Measurements from ENCODE around the gene DOK1.

Gene DOK1

DNA sequence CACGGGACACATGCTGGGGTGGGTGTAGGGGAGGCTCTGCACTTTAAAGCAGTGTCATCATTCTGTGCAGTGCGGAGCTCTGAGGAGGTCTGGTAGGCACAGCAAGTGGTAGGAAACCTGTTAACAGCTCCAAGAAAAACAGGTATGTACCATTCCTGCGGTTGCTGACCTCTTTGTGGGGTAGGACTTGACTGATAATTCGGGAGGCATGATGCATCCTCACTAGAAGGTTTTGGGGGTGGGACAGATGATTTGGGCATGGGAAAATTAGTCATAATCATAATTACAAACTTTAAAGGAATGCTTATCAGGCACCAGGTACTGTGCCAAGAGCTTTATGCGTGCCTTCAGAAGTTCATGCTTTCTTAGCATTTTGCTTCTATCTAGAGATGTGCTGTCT lies 9.7 kb downstream of the DOK1 start:
- no peak for DNase-seq (ENCODE audit: low read depth)
- Histone ChIP-seq H3K27me3 (replicated peaks; ENCODE audit: control insufficient read depth, insufficient read depth, low read length) (no peaks in the 10 kb centered on the region), H3K4me1 (ENCODE audit: control insufficient read depth, insufficient read depth, low read length) (peaks cover 42% of the 10 kb centered on the region), H3K4me3 (ENCODE audit: low read length) (no peak overlapping the region), H3K9me3 (ENCODE audit: control insufficient read depth, low read length) (no peaks in the 10 kb centered on the region), H3K36me3 (ENCODE audit: control insufficient read depth, insufficient read depth, low read length, severe bottlenecking) (no peaks in the 10 kb centered on the region), H3K9ac (ENCODE audit: low read length) (no peak overlapping the region)

DNA sequence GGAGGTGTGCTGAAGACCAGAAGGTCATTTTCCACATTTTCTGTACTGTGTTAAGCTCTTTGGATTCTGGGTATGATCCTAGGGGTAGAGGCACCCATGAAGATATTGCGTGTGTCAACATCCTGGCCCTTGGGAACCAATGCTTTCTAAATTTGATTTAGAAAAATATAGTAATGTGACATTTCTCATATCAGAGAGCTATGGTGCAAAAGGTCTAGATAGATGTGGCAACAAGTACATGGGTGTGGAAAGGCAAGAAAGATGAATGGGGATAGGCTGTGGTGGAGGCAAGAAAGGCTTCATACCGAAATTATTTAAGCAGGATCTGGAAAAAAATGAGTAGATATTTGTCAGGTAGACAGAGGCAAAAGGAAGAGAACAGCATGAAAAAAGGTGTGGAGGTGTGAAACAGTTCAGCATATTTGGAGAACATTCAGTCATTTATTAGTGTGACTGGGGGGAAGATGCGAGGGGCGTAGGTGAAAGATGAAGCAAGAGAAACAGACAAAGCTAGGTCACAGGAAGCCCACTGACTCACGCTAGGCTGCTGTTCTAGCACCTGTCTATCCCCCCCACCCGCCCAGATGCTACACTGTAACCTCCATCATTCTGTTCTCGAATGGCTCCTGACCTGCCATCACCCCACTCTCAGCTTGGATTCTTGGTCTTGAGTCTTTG lies 11.7 kb downstream of the DOK1 start:
- H3K9me3 ChIP-seq (ENCODE audit: control insufficient read depth, low read length): no peaks in the 10 kb centered on the region

DNA sequence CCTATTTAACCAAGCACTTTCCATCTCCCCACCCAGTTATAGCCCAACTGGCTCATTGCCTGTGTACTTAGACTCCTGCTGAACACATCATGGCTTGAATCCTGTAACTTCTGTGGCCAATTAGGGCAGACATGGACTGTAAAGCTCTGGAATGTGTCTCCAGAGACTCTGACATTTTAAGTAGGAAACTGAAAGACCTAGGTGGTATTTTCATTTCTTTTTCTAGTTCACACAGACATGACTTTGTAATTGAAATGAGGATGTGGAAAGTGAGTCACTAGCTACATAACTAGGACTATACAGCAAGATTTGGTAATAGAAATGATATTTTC lies 12.2 kb downstream of the DOK1 start:
- H3K4me1 ChIP-seq (ENCODE audit: control insufficient read depth, insufficient read depth, low read length): peaks cover 42% of the 10 kb centered on the region
- DNase-seq (ENCODE audit: low read depth): peak; percentile 92
- H3K9me3 ChIP-seq (ENCODE audit: control insufficient read depth, low read length): no peaks in the 10 kb centered on the region
- H3K27me3 ChIP-seq (replicated peaks; ENCODE audit: control insufficient read depth, insufficient read depth, low read length): no peaks in the 10 kb centered on the region
- H3K36me3 ChIP-seq (ENCODE audit: control insufficient read depth, insufficient read depth, low read length, severe bottlenecking): no peaks in the 10 kb centered on the region
- no peak overlapping the region for H3K4me3 ChIP-seq (ENCODE audit: low read length)
- no peak overlapping the region for H3K9ac ChIP-seq (ENCODE audit: low read length)

More for the DNA sequence above, 11.7 kb downstream of the DOK1 start:
- H3K4me3 ChIP-seq (ENCODE audit: low read length): peak overlapping the region; percentile 35
- peak overlapping the region; percentile 25 for H3K9ac ChIP-seq (ENCODE audit: low read length)
- no peaks in the 10 kb centered on the region for H3K27me3 ChIP-seq (replicated peaks; ENCODE audit: control insufficient read depth, insufficient read depth, low read length)
- DNase-seq (ENCODE audit: low read depth): no peak
- peaks cover 42% of the 10 kb centered on the region for H3K4me1 ChIP-seq (ENCODE audit: control insufficient read depth, insufficient read depth, low read length)
- no peaks in the 10 kb centered on the region for H3K36me3 ChIP-seq (ENCODE audit: control insufficient read depth, insufficient read depth, low read length, severe bottlenecking)

DNA sequence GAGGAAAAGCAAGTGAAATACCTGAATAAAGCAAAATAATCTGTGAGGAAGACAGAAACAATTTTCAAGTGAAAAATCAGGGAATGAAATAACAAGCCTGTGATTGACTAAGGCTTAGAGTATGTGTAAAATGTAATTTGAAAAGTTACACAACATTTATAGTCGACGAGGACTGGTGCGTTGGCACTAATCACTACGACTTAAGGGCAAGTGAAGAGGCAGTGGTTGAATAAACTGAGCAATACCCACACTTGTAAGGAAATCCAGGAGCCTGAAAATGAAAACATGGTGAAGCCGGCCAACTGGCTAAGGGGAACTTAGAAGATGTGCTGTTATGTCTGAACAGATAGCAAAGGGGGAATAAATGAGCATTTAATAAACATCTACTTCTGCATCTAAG lies 13.4 kb downstream of the DOK1 start:
- Histone ChIP-seq H3K4me3 (ENCODE audit: low read length) (peak overlapping the region; percentile 63), H3K9me3 (ENCODE audit: control insufficient read depth, low read length) (no peaks in the 10 kb centered on the region), H3K27me3 (replicated peaks; ENCODE audit: control insufficient read depth, insufficient read depth, low read length) (no peaks in the 10 kb centered on the region), H3K36me3 (ENCODE audit: control insufficient read depth, insufficient read depth, low read length, severe bottlenecking) (no peaks in the 10 kb centered on the region), H3K9ac (ENCODE audit: low read length) (peak overlapping the region; percentile 78), H3K4me1 (ENCODE audit: control insufficient read depth, insufficient read depth, low read length) (peaks cover 42% of the 10 kb centered on the region)
- DNase-seq (ENCODE audit: low read depth): peak; percentile 90

DNA sequence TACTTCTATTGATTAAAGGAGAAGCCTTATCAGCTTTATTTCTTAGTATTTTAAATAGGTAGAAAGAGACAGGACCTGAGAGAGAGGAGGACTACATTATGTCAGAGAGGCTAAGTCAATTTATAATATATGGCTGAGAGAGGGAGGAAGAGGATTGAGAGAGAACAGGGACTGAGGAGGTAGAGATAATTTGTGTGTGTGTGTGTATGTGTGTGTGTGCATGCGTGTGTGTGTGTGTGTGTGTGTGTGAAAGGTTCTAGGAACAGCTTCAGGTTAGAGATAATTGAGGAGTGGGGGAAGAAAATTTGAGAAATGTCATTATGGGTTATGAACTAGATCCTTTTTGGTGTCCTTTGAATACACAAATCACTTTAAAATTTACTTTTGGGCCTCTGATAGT lies 15.2 kb downstream of the DOK1 start:
- no peak for DNase-seq (ENCODE audit: low read depth)
- Histone ChIP-seq H3K27me3 (replicated peaks; ENCODE audit: control insufficient read depth, insufficient read depth, low read length) (no peaks in the 10 kb centered on the region), H3K9ac (ENCODE audit: low read length) (no peak overlapping the region), H3K4me1 (ENCODE audit: control insufficient read depth, insufficient read depth, low read length) (peaks cover 47% of the 10 kb centered on the region), H3K9me3 (ENCODE audit: control insufficient read depth, low read length) (no peaks in the 10 kb centered on the region), H3K36me3 (ENCODE audit: control insufficient read depth, insufficient read depth, low read length, severe bottlenecking) (no peaks in the 10 kb centered on the region), H3K4me3 (ENCODE audit: low read length) (no peak overlapping the region)

DNA sequence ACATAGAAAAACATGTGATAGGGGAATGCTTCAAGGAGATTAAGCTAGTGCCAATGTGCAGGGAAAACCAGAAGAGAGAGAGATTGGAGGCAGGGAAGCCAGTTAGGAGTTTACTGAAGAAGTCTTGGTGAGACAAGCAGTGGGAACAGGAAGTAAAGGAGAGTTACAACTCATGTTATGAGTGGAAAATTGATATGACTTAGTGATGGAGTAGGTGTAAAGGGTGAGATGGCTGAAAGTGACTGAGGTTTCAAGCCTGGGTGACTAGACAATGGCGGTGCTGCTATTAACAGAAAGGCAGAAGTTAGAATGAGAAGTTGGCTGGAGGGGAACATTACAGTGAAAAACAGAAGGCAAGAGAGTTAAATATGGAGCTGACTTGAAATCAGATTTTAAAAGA lies 16.5 kb downstream of the DOK1 start:
- H3K4me3 ChIP-seq (ENCODE audit: low read length): no peak overlapping the region
- H3K9me3 ChIP-seq (ENCODE audit: control insufficient read depth, low read length): no peaks in the 10 kb centered on the region
- no peak for DNase-seq (ENCODE audit: low read depth)
- H3K4me1 ChIP-seq (ENCODE audit: control insufficient read depth, insufficient read depth, low read length): peaks cover 49% of the 10 kb centered on the region
- no peak overlapping the region for H3K9ac ChIP-seq (ENCODE audit: low read length)
- H3K36me3 ChIP-seq (ENCODE audit: control insufficient read depth, insufficient read depth, low read length, severe bottlenecking): no peaks in the 10 kb centered on the region
- H3K27me3 ChIP-seq (replicated peaks; ENCODE audit: control insufficient read depth, insufficient read depth, low read length): no peaks in the 10 kb centered on the region

DNA sequence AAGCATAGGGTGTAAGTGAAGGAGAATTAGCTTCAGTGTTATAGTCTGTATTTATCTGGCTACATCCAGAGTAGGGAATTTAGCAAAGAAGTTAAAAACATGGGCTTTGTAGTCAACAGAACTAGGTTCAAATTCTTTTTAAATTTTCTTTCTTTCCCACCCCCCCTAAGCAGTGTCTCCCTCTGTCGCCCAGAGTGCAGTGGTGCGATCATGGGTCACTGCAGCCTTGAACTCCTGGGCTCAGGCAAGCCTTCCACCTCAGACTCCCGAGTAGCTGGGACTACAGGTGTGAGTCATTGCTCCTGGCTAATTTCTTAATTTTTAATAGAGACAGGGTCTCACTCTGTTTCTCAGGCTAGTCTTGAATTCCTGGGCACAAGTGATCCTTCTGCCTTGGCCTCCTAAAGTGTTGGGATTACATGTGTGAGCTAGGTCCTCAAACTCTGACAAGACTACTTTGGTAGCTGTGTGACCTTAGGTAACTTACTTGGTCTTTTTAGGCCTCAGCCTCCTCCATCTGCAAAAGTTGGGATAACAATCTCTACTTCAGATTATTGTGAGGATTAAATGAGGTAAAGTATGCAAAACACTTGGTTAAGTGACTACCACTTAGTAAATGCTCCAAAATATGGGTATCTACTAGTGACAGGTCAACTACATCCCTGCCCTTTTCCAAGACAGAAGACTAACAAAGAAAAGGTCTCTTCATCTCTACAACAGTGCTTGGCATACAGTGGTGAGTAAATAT lies 17.8 kb downstream of the DOK1 start:
- H3K4me3 ChIP-seq (ENCODE audit: low read length): no peak overlapping the region
- no peaks in the 10 kb centered on the region for H3K27me3 ChIP-seq (replicated peaks; ENCODE audit: control insufficient read depth, insufficient read depth, low read length)
- no peaks in the 10 kb centered on the region for H3K36me3 ChIP-seq (ENCODE audit: control insufficient read depth, insufficient read depth, low read length, severe bottlenecking)
- no peak for DNase-seq (ENCODE audit: low read depth)
- H3K4me1 ChIP-seq (ENCODE audit: control insufficient read depth, insufficient read depth, low read length): peaks cover 49% of the 10 kb centered on the region
- no peaks in the 10 kb centered on the region for H3K9me3 ChIP-seq (ENCODE audit: control insufficient read depth, low read length)
- H3K9ac ChIP-seq (ENCODE audit: low read length): no peak overlapping the region

DNA sequence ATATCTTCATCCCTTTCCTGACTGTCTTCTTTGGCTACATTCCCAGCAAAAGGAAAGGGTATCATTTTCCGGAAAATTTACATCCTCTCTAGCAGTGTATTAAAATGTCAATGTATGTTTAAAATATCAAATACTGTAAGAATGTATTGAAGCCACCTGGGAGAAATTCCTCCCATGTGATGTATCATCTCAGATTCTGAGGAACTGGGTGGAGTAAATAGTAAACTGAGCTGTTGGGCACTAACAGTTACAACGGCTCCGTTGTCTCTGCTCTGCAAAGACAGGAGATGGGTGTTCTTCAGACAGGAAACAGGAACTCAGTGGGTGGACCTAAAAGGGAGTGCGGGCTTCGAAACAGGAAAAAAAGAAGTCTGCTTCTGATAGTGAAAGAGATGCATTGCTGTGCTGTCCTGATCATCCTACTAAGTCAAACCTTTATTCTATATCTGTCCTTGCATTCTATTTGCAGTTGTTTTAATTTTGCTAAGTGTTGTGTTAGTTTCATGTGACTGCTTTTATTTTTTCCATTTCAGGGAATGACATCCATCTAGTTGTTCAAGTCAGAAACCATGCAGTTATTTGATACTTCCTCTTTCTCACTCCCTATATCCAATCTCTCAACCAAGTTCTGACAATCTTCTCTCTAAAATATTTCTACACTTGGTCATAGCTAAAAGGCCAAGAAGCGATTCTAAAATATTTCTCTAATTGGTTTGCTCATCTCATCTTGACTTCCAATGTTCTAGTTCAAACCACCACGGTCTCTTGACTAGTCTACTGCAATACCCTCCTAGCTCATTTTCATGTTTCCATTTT lies 19.4 kb downstream of the DOK1 start:
- Histone ChIP-seq H3K36me3 (ENCODE audit: control insufficient read depth, insufficient read depth, low read length, severe bottlenecking) (no peaks in the 10 kb centered on the region), H3K9me3 (ENCODE audit: control insufficient read depth, low read length) (no peaks in the 10 kb centered on the region), H3K27me3 (replicated peaks; ENCODE audit: control insufficient read depth, insufficient read depth, low read length) (no peaks in the 10 kb centered on the region), H3K4me1 (ENCODE audit: control insufficient read depth, insufficient read depth, low read length) (peaks cover 41% of the 10 kb centered on the region), H3K4me3 (ENCODE audit: low read length) (peak overlapping the region; percentile 58), H3K9ac (ENCODE audit: low read length) (peak overlapping the region; percentile 8)
- peak; percentile 50 for DNase-seq (ENCODE audit: low read depth)

DNA sequence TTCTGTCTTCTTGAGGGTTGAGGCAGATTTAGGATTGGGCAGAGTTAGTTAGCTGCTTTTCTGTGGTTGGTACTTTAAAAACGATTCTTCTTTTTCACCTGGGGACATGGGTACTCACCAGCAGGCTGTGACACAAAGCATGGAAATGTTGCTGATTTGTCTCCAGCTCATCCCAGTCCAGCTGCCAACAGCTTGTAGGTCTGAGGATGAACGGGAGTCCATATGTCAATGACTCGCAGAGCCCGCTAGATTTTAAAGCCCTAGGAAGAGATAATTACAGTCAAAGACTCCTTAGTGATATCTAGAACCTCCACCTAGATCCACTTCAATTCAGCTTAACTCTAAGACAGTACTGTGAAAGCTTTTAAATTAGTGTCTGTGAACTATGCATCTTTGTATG lies 20.8 kb downstream of the DOK1 start:
- no peak overlapping the region for H3K4me3 ChIP-seq (ENCODE audit: low read length)

DNA sequence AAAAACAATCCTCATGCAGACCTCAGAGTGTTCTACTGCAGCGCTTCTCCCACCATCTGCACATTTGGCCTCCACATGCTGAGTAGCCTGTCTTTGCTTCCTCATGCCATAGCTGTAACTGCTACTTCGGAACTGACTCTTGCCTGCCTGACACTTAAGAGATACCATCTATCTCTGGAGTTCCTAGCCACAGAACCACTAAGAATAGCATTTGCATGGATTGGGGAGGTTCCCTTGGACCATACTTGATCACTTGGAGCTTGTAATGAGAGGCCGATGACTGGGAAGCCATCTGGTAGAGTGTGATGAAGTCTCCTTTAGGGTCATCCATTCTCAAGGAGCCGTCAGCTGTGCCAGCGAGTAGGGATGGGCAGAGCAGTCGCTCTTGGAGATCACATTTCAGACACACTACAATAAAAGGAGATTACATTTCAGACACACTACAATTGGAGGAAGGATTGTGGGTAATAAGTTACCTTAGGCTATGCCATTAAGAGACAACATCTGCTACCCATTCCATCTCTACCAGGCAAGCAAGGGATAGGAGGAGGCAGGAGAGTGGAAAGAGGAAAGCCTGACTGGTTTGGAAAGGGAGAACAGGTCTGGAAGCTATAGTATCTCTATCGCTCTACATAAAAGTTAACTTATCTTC lies 21.8 kb downstream of the DOK1 start:
- Histone ChIP-seq H3K9ac (ENCODE audit: low read length) (peak overlapping the region; percentile 64), H3K4me3 (ENCODE audit: low read length) (peak overlapping the region; percentile 40), H3K36me3 (ENCODE audit: control insufficient read depth, insufficient read depth, low read length, severe bottlenecking) (no peaks in the 10 kb centered on the region), H3K27me3 (replicated peaks; ENCODE audit: control insufficient read depth, insufficient read depth, low read length) (no peaks in the 10 kb centered on the region), H3K9me3 (ENCODE audit: control insufficient read depth, low read length) (no peaks in the 10 kb centered on the region), H3K4me1 (ENCODE audit: control insufficient read depth, insufficient read depth, low read length) (peaks cover 39% of the 10 kb centered on the region)
- no peak for DNase-seq (ENCODE audit: low read depth)

More for the DNA sequence above, 20.8 kb downstream of the DOK1 start:
- Histone ChIP-seq H3K27me3 (replicated peaks; ENCODE audit: control insufficient read depth, insufficient read depth, low read length) (no peaks in the 10 kb centered on the region), H3K9me3 (ENCODE audit: control insufficient read depth, low read length) (no peaks in the 10 kb centered on the region), H3K9ac (ENCODE audit: low read length) (no peak overlapping the region), H3K4me1 (ENCODE audit: control insufficient read depth, insufficient read depth, low read length) (peaks cover 39% of the 10 kb centered on the region), H3K36me3 (ENCODE audit: control insufficient read depth, insufficient read depth, low read length, severe bottlenecking) (no peaks in the 10 kb centered on the region)
- no peak for DNase-seq (ENCODE audit: low read depth)

DNA sequence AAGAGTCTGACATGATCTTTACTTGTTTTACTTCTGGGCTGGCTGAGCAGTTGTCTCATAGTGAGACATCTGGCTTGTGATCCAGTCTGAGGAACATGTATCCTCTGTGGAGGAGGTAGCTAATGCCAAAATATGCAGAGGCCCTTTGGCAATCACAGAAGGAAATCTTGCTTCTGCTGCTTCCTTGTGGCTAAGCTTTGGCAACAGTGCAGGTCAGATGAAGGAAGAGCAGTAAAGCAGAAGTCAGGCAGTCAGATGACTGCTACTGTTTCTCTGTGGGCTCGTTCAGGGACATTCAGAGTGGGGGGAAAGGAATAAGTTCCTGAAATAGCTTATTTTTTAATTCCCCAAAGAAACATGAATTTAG lies 22.3 kb downstream of the DOK1 start:
- Histone ChIP-seq H3K9me3 (ENCODE audit: control insufficient read depth, low read length) (no peaks in the 10 kb centered on the region), H3K27me3 (replicated peaks; ENCODE audit: control insufficient read depth, insufficient read depth, low read length) (no peaks in the 10 kb centered on the region), H3K9ac (ENCODE audit: low read length) (peak overlapping the region; percentile 64), H3K36me3 (ENCODE audit: control insufficient read depth, insufficient read depth, low read length, severe bottlenecking) (no peaks in the 10 kb centered on the region), H3K4me3 (ENCODE audit: low read length) (peak overlapping the region; percentile 51), H3K4me1 (ENCODE audit: control insufficient read depth, insufficient read depth, low read length) (peaks cover 39% of the 10 kb centered on the region)
- peak; percentile 86 for DNase-seq (ENCODE audit: low read depth)
